HG02981 (cell line): ENCODE results near the gene RNF40.

Experiments used
- ATAC-seq: cut with Tn5 transposase; IDR thresholded peaks from one replicate; pipeline ENCODE4 v1.9.1; 2021; ENCODE audit warnings: mild to moderate bottlenecking, moderate library complexity; ENCODE audit not compliant: unreplicated experiment

Gene RNF40

GRCh38 chr16:30761427-30761927 is 645 bp upstream of the RNF40 start:
- peak; percentile 30 for ATAC-seq

GRCh38 chr16:30762991-30763725 is 1.0 kb downstream of the RNF40 start:
- ATAC-seq = no peak

GRCh38 chr16:30764086-30764485 is 2.0 kb downstream of the RNF40 start:
- no peak for ATAC-seq

GRCh38 chr16:30764816-30765465 is 2.8 kb downstream of the RNF40 start:
- ATAC-seq = no peak

- no peak for ATAC-seq
These were observed 4.2 kb downstream of the RNF40 start for GRCh38 chr16:30766206-30766932.

GRCh38 chr16:30766933-30767284 is 4.8 kb downstream of the RNF40 start:
- no peak for ATAC-seq

GRCh38 chr16:30767767-30768465 is 5.8 kb downstream of the RNF40 start:
- ATAC-seq = no peak

GRCh38 chr16:30768583-30769181 is 6.6 kb downstream of the RNF40 start:
- no peak for ATAC-seq

GRCh38 chr16:30769379-30770089 is 7.4 kb downstream of the RNF40 start:
- no peak for ATAC-seq

- ATAC-seq = no peak
These were observed 9.6 kb downstream of the RNF40 start for GRCh38 chr16:30771726-30772125.

- ATAC-seq = no peak
These were observed 11.7 kb downstream of the RNF40 start for GRCh38 chr16:30773826-30774225.

GRCh38 chr16:30774367-30775130 is 12.4 kb downstream of the RNF40 start:
- no peak for ATAC-seq

GRCh38 chr16:30775131-30775391 is 12.9 kb downstream of the RNF40 start:
- ATAC-seq = no peak

- peak; percentile 55 for ATAC-seq
These were observed 13.5 kb downstream of the RNF40 start for GRCh38 chr16:30775392-30776188.

GRCh38 chr16:30777591-30778297 is 15.6 kb downstream of the RNF40 start:
- no peak for ATAC-seq

- ATAC-seq = no peak
These were observed 16.6 kb downstream of the RNF40 start for GRCh38 chr16:30778549-30779244.

GRCh38 chr16:30779596-30779995 is 17.5 kb downstream of the RNF40 start:
- no peak for ATAC-seq

GRCh38 chr16:30780021-30780420 is 17.9 kb downstream of the RNF40 start:
- no peak for ATAC-seq
